ENCODE results near the gene DNAH9. TPM values are rescaled to one million over a fixed set of nuclear protein-coding genes. Genes with fewer than 3 reads are reported as not detected.

Gene DNAH9
- 1.5 TPM for total RNA-seq

DNA sequence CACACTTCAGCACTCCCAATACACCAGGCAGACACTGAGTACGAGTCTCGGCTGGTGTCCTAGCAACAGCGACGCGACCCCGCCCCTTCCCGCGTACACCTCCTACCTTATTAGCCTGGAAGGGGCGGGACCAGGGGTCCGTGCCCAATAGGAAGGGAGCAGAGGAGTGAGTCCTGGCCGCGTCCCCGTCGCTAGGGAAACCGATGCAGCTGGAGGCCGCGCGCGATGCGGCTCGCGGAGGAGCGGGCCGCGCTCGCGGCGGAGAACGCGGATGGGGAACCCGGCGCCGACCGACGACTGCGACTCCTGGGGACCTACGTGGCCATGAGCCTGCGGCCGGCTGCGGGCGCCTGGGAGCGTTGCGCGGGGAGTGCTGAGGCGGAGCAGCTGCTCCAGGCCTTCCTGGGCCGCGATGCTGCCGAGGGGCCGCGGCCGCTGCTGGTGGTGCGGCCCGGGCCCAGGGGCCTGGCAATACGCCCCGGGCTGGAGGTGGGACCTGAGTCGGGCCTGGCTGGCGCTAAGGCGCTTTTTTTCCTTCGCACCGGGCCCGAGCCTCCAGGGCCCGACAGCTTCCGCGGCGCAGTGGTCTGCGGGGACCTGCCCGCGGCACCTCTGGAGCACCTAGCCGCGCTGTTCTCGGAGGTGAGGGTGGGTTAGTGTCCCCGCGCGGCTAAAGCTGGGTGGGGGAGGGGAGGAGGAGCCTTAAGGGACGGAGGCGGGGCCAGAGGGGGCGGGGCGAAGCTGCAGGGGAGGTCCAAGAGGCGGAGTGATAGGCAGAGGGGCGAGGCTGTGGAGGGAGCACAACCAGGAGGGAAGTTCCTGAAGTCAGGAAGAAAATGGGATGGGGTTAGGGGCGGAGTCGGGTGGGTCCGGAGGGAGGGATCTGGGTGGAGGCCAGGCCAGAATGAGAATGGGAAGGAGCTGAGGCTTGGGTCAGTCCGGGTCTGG lies at the start of gene DNAH9:
Gene DNAH9 (plus strand): TSS at position 197 of the 948 bp plus-strand sequence. CDS start 29 bp downstream, at position 226.
- DNase-seq (ENCODE audit: low spot score), result peak; percentile 96

GRCh38 chr17:11550431-11550830 lies 47.8 kb upstream of the DNAH9 start:
- DNase-seq (ENCODE audit: low spot score), result no peak

DNA sequence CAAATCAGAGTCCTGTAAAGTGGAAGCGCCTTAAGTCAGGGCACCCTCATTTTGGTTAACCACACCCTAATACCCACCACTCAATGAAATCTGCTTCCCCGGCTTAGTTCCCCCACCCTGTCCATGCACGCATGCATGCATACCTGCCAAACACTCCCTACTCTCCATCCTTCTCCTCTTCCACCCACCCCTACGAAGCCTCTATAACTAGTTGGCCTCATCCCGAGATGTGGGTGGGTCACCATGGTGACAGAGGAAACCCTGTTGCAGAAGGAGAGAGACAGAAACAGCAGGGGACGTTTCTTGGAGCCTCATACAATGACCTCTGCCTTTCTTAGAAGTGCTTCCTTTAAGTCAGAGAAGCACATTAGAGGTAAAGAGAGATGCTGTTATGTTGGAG lies 46.8 kb upstream of the DNAH9 start:
- DNase-seq (ENCODE audit: low spot score), result no peak

GRCh38 chr17:11553135-11553534 lies 45.1 kb upstream of the DNAH9 start:
- no peak for DNase-seq (ENCODE audit: low spot score)

DNA sequence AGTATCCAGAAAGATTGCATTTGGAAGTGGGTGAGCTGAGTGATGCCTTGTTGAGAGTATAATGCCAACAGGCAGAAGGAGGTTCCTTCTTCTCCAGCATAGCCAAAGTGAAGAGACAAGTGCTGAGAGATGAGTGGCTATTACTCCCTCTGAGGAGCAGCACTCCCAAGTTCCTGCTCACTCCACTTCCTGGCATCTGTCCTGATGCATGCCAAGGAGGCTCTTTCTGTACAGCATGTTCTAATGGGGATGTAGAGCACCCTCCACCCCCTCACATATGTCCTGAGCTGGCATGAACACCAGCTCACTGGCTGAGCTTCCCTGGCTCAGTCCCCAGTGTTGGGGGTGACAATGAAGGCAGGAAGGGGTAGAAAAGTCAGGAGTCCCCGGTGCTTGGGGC lies 44.2 kb upstream of the DNAH9 start:
- no peak for DNase-seq (ENCODE audit: low spot score)

- no peak for DNase-seq (ENCODE audit: low spot score)
Observed at GRCh38 chr17:11554542-11554941, 43.7 kb upstream of the DNAH9 start.

- no peak for DNase-seq (ENCODE audit: low spot score)
Observed at GRCh38 chr17:11555530-11555929, 42.7 kb upstream of the DNAH9 start.

- no peak for DNase-seq (ENCODE audit: low spot score)
Observed at GRCh38 chr17:11557727-11558452, 40.4 kb upstream of the DNAH9 start.

DNA sequence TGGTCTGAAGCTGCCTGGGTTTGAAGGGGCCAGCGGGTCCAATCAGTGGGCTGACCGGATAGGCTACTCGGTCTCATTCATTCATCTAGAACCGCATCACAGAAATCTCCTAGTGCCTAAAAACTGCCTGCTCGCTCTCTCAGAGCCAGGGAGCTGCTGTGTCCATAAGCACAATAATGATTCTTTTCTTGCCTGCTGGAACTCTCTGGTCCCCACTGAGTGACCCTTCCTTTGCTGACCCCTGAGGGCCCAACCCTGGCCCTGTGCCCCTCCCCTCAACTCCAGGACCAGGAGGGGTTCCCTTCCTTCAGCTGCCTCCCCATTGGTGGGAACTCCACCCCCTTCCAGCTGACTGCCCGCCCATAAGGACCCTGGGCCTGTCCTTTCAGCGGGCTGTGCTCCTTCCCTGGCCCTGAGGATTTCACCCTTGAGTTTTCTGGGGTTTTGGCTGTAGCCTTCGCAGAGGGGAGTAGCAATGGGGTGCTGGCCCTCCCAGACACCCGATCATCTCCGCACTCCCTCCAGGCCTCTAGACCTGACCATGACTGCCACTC lies 39.5 kb upstream of the DNAH9 start:
- DNase-seq (ENCODE audit: low spot score), result no peak

- no peak for DNase-seq (ENCODE audit: low spot score)
Observed at GRCh38 chr17:11559601-11560000, 38.7 kb upstream of the DNAH9 start.

DNA sequence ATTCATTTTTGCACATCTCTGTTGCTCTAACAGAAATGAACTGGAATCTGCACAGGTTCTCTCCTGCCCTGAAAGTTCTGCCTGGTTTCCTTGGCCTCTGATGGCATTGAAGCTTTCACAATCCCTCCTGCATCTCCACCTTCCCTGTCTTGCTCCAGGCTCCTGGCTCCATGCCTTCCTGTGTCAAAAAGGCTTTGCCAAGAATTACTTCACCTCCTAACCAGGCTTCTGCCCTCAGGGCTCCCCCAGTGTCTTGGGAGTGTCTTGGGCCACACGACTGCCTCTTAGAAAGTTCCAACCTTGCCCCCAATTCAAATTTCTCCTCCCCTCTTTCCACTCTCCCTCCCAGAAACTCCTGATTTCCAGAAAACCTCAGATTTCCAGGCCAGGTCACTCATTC lies 37.0 kb upstream of the DNAH9 start:
- no peak for DNase-seq (ENCODE audit: low spot score)

DNA sequence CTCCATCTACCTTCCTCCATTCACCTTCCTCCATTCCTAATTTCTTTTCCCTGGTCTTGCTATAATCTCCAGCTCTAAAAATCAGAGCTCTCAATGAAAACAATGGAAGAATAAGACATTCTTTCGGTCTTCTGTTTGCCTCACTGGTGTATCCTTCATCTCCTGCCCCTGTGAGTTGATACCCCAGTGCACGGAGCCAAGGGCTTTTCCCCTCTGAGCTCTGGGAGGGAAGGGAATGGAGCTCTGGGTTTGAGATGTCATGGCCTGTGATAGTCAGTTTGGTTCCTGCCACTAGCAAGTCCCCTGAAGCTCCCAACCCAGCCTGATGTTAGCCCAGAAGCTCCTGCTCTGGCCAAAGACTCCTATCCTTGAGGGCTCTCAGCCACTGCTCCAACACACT lies 36.6 kb upstream of the DNAH9 start:
- DNase-seq (ENCODE audit: low spot score), result no peak

DNA sequence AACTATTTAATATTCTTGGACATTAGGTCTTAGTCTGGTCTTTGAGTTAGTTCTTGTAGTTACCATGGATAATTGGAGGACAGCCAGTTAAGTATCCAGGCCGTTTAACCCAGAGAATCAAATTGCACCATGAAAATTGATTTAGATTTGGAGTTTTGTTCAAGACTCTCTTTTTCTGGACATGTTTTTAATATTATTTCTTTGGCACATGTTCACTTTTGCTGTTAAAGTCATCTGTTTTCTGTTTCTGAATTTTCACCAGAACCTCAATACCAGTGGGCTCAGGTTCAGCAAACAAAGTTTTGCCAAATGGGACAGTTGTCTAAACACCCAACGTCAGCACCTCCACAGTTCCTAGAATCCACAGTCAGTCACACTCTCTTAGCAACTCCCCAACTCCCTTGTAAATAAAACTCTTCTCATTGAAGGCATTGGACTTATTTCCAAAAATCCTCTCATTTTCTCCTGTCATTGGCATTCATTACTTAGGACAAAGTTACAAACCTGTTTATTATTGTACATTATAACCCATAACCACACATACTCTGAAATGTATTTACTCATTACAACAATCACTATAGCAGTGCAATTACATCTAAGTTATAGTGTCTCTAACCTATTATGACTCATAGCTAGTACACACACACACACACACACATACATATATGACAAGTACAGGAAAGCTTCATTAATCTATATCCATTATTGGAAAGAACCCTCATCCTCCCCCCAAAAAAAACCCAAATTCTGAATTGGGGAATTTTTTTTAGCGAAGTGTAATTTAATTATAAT lies 33.5 kb upstream of the DNAH9 start:
- DNase-seq (ENCODE audit: low spot score), result no peak

- no peak for DNase-seq (ENCODE audit: low spot score)
Observed at GRCh38 chr17:11565591-11565990, 32.7 kb upstream of the DNAH9 start.

GRCh38 chr17:11578998-11579397 lies 19.3 kb upstream of the DNAH9 start:
- no peak for DNase-seq (ENCODE audit: low spot score)

DNA sequence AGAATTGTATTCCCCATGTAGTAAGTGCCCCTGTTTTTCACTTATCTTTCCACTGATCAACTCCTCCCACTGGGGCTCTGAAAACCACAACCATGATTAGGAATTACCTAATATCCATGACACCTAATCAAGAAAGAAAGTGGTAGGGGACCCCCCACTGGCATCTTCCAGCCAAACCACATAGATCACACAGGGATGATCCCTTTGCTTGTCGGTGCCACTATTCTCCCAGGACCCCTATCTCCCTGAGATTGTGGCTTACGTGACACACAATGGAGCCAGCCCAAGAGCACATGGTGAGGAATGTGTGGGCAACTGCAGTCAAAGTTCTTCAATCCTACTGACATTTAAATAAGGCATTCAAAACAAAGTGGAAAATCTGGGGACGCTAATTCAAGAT lies 17.6 kb upstream of the DNAH9 start:
- no peak for DNase-seq (ENCODE audit: low spot score)

DNA sequence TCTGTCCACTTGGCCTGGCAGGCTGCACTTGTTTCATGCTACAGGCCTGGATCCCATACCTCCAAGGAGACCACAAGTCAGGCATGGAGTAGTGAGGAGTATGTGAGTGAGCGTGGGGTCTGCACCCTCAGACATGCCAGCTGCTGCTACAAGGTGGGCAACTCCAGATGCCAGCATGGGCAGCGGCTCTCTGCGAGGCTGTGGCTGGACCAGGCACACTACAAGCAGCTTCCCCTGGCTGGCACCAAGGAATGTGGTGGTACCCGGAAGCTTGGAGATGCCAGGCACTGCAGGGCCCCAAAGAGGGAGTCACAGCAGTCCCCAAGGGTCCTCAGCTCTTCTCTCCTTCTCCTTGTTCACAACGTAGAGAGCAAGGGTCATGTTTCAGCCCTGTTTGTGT lies 16.1 kb upstream of the DNAH9 start:
- DNase-seq (ENCODE audit: low spot score), result no peak

GRCh38 chr17:11583306-11583992 lies 14.8 kb upstream of the DNAH9 start:
- DNase-seq (ENCODE audit: low spot score), result no peak

- no peak for DNase-seq (ENCODE audit: low spot score)
Observed at GRCh38 chr17:11589716-11590115, 8.6 kb upstream of the DNAH9 start.

DNA sequence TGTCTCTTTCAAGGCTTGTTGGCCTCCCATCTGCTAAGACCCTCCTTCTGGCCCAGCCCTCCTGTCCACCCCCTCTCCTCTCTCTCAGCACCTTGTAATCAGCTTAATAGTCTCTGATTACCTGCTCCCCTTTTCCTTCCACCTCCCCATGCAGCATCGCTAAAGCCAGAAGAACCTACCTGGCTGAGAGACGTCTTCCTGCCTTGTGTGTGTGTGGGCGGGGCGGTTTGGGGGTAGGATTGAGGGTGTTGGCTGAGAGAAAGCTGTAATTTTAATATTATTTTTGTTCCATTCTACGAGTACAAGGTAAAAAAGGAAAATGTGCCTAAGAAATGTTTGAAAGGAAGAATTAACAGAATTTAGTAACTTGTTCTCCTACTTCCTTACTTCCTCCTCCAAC lies 3.4 kb downstream of the DNAH9 start:
- no peak for DNase-seq (ENCODE audit: low spot score)

DNA sequence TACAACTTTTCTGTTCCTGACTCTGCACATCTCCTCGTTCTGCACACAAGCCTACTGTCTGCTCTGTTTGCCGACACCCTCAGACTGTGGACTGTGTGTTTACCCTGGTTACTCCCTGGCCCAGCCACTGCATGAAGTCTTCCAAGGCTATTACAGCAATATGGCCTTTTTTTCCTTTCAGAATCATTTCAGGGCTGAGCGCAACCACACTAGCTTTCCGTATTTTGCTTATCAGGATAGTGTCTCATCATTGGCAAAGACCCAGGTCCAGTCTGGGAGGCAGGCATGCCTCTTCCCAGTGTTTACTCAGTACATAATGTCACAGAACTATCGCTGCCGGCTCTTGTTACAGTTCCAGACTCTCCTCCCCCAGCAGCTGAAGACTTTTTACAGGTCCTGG lies 10.1 kb downstream of the DNAH9 start:
- DNase-seq (ENCODE audit: low spot score), result peak; percentile 87
